Tibial nerve (tissue), 4 donors: Measurements from ENCODE around the gene PLXNB1. TPM values are rescaled to one million over a fixed set of nuclear protein-coding genes. Genes with fewer than 3 reads are reported as not detected.

Experiments
- DNase-seq, 2 donors: peaks; one replicate each; pipeline ENCODE4 v3.0.0-alpha.2; 2019; ENCODE audit warnings: low spot score in 2 of 2
- H3K27ac ChIP-seq, 4 donors: fragments of 200-600 bp; sonication (generic) in 3 of 4; one replicate each; pipeline ENCODE4 v1.5.1; 2017 to 2019; ENCODE audit warnings: mild to moderate bottlenecking in 1 of 4
- H3K27me3 ChIP-seq, 2 donors: fragments of 200-600 bp; sonication (generic) in 1 of 2; one replicate each; pipeline versions ENCODE4 v1.5.1 to v1.6.0; 2017 to 2019
- H3K36me3 ChIP-seq, 3 donors: fragments of 200-600 bp; sonication (generic); one replicate each; pipeline ENCODE4 v1.5.1; 2018 to 2019
- H3K4me1 ChIP-seq, 4 donors: fragments of 200-600 bp; sonication (generic) in 3 of 4; one replicate each; pipeline ENCODE4 v1.5.1; 2017 to 2019
- H3K4me3 ChIP-seq, 4 donors: fragments of 200-600 bp; sonication (generic) in 3 of 4; one replicate each; pipeline ENCODE4 v1.5.1; 2017 to 2019; ENCODE audit warnings: mild to moderate bottlenecking in 1 of 4, moderate library complexity in 1 of 4
- H3K9me3 ChIP-seq, 4 donors: fragments of 200-600 bp; sonication (generic) in 3 of 4; one replicate each; pipeline ENCODE4 v1.5.1; 2017 to 2019
- EP300 ChIP-seq, 2 donors: sonication (generic); formaldehyde crosslinking; IDR thresholded peaks; one replicate each; pipeline ENCODE4 v1.6.1; 2017; ENCODE audit warnings: antibody characterized with exemption in 2 of 2, mild to moderate bottlenecking in 1 of 2
- POLR2A ChIP-seq, 2 donors: fragments of 450-650 bp; IDR thresholded peaks; one replicate each; pipeline ENCODE4 v1.6.1; 2017; ENCODE audit warnings: antibody characterized with exemption in 2 of 2, mild to moderate bottlenecking in 2 of 2, moderate library complexity in 2 of 2
- WGBS, 2 donors: methylation state at CpG; one replicate each; pipeline ENCODE4 v1.1.5; 2018; 5-methylcytosine and 5-hydroxymethylcytosine counted together
- total RNA-seq, 4 donors: library from RNA; depleted of rRNA; stranded (reverse); fragments of >200 nt; gene quantifications; one replicate each; pipeline ENCODE4 v1.1.0, GENCODE V29; 2016
- TF ChIP-seq, protein P1 (sequence below), 5 experiments: fragments of 200-600 bp in 3 of 5; fragments of 450-650 bp in 2 of 5; sonication (generic) in 3 of 5; IDR thresholded peaks; one replicate each; pipeline ENCODE4 v1.5.1; 2016 to 2019; ENCODE audit warnings: antibody characterized with exemption in 5 of 5, mild to moderate bottlenecking in 3 of 5, moderate library complexity in 2 of 5

PLXNB1 gene
- total RNA-seq, 4 donors from 2014 or later: 216 to 379 (median 339) TPM

DNA sequence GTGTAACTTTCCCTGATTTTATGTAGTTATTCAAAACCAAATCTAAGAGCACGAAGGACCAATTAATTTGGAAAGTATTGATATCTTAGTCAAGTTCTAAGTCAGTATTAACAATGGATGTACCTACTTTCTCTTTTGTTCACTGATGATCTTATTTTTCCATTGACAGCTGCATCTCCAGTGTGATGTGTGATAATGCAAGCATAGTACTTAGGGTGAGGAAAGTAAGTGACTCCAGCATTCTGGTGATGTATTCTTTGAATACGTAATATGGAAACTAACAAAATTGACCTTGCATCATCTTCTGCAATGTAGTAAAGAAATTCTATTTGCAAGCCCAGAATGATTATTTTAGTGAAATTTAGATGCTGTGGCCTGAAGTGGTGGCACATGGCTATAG is 35.5 kb downstream of the PLXNB1 start:
- H3K4me3 ChIP-seq: no peak overlapping the region
- TF ChIP-seq POLR2A (IDR thresholded peaks at IDR 0.05): no peak
- TF ChIP-seq EP300 (IDR thresholded peaks at IDR 0.05): no peak
- no peaks in the 10 kb centered on the region for H3K4me1 ChIP-seq
- no peaks in the 10 kb centered on the region for H3K36me3 ChIP-seq
- WGBS, 2 donors: 84 to 92% methylated on average over 2 of the region's 2 CpGs
- H3K9me3 ChIP-seq: no peaks in the 10 kb centered on the region
- H3K27ac ChIP-seq: no peak overlapping the region
- H3K27me3 ChIP-seq: no peaks in the 10 kb centered on the region
- no peak for DNase-seq

DNA sequence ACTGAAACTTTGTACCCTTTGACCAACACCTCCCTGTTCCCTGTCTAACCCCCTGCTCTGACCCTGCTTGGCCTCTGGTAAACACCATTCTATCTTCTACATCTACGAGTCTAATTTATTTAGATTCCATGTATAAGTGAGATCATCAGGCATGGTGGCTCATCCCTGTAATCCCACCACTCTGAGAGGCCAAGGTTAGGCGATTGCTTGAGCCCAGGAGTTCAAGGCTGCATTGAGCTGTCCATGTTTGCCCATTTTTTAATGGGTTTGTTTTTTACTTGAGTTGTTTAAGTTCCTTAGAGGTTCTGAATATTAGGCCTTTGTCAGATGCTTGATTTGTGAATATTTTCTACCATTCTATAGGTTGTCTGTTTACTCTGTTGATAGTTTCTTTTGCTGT is 40.9 kb downstream of the PLXNB1 start:
- 71 to 73% methylated on average over 2 of the region's 2 CpGs for WGBS, 2 donors
- TF ChIP-seq POLR2A (IDR thresholded peaks at IDR 0.05) (no peak), EP300 (IDR thresholded peaks at IDR 0.05) (no peak)
- TF ChIP-seq, protein P1, sequence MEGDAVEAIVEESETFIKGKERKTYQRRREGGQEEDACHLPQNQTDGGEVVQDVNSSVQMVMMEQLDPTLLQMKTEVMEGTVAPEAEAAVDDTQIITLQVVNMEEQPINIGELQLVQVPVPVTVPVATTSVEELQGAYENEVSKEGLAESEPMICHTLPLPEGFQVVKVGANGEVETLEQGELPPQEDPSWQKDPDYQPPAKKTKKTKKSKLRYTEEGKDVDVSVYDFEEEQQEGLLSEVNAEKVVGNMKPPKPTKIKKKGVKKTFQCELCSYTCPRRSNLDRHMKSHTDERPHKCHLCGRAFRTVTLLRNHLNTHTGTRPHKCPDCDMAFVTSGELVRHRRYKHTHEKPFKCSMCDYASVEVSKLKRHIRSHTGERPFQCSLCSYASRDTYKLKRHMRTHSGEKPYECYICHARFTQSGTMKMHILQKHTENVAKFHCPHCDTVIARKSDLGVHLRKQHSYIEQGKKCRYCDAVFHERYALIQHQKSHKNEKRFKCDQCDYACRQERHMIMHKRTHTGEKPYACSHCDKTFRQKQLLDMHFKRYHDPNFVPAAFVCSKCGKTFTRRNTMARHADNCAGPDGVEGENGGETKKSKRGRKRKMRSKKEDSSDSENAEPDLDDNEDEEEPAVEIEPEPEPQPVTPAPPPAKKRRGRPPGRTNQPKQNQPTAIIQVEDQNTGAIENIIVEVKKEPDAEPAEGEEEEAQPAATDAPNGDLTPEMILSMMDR (IDR thresholded peaks at IDR 0.05): no peak
- no peak overlapping the region for H3K4me3 ChIP-seq
- no peak for DNase-seq
- H3K27ac ChIP-seq: no peak overlapping the region
- H3K36me3 ChIP-seq: no peaks in the 10 kb centered on the region
- no peaks in the 10 kb centered on the region for H3K4me1 ChIP-seq
- H3K9me3 ChIP-seq: peaks cover 0 to 10% (median 0%) of the 10 kb centered on the region in 4 donors
- no peaks in the 10 kb centered on the region for H3K27me3 ChIP-seq

DNA sequence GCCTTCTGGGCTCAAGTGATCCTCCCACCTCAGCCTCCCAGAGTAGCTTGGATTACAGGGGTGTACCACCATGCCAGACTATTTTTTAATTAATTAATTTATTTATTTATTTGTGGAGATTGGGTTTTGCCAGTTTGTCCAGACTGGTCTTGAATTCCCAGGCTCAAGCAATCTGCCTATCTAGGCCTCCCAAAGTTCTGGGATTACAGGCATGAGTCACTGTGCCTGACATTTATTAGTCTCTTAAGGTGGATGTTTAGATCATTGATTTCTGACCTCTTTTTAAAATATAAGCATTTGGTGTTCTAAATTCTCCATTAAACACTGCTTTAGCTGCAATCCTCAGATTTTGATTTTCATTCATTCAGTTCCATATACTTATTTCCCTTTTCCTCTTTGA is 42.3 kb downstream of the PLXNB1 start:
- Histone ChIP-seq H3K27me3 (no peaks in the 10 kb centered on the region), H3K4me3 (no peak overlapping the region), H3K36me3 (no peaks in the 10 kb centered on the region), H3K9me3 (peaks cover 0 to 10% (median 0%) of the 10 kb centered on the region in 4 donors), H3K4me1 (no peaks in the 10 kb centered on the region), H3K27ac (no peak overlapping the region)
- DNase-seq: no peak
- TF ChIP-seq POLR2A (IDR thresholded peaks at IDR 0.05): no peak
- TF ChIP-seq EP300 (IDR thresholded peaks at IDR 0.05): no peak
- TF ChIP-seq, protein P1 (IDR thresholded peaks at IDR 0.05): no peak

DNA sequence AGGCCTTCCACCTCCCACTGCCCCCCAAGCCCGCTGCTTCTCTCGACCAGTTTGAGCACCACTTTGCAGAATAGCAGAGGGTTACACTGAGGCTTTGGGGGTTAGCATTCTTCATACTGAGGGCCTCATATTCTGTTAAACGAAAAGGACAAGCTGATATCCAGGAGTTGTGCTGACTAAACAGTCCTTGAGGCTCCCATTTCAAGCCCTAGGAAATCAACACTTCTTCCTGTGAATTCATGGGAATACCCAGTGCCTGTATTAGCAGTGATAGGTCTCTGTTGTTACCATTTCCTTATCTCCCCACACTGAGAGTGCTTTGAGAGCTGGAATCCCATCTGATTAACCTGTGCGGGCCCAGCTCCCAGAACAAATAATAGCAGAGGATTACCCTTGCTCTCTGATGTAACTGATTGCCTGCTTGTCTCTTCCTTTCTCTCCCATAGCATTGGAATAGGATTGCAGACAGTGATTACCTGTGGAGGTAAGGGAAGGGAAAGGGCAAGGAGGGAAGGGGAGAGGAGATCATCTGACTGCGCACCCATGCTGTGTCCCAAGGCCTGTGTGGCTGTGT is 56.9 kb downstream of the PLXNB1 start:
- H3K4me3 ChIP-seq: no peak overlapping the region
- H3K9me3 ChIP-seq: no peaks in the 10 kb centered on the region
- H3K27me3 ChIP-seq: no peaks in the 10 kb centered on the region
- no peak for TF ChIP-seq POLR2A (IDR thresholded peaks at IDR 0.05)
- TF ChIP-seq, protein P1 (IDR thresholded peaks at IDR 0.05): no peak
- TF ChIP-seq EP300 (IDR thresholded peaks at IDR 0.05): no peak
- no peak overlapping the region for H3K27ac ChIP-seq
- no peak for DNase-seq
- 69 to 70% methylated on average over 5 of the region's 5 CpGs for WGBS, 2 donors
- H3K4me1 ChIP-seq: no peaks in the 10 kb centered on the region
- H3K36me3 ChIP-seq: no peaks in the 10 kb centered on the region

DNA sequence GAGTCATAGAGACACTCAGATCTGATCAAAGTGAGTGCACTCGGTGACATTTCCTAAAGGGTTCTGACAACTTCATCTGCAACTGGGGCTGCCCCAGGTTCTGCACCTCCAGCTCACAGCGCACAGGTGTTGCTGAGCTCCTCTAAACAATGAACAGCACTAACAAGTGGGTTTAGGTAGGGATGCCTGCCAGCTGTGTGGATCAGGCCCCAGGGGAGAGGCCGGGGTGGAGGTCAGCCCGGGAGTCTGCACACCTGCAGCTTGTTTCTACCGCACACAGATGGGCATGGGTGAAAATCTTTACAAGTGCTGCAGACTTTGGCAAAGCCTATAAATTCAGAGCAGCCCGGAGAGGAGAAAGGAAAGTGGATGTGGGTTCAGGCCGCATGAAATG is 57.5 kb downstream of the PLXNB1 start:
- DNase-seq: no peak
- 61 to 65% methylated on average over 5 to 7 of the region's 7 CpGs for WGBS, 2 donors
- no peaks in the 10 kb centered on the region for H3K4me1 ChIP-seq

More for the DNA sequence above, 57.5 kb downstream of the PLXNB1 start:
- Histone ChIP-seq H3K9me3 (no peaks in the 10 kb centered on the region), H3K4me3 (no peak overlapping the region), H3K27ac (no peak overlapping the region), H3K27me3 (no peaks in the 10 kb centered on the region), H3K36me3 (no peaks in the 10 kb centered on the region)
- TF ChIP-seq POLR2A (IDR thresholded peaks at IDR 0.05): no peak
- no peak for TF ChIP-seq EP300 (IDR thresholded peaks at IDR 0.05)
- TF ChIP-seq, protein P1 (IDR thresholded peaks at IDR 0.05): no peak
